ENCODE measurements around the gene POTEF. TPM values are rescaled to one million over a fixed set of nuclear protein-coding genes. Genes with fewer than 3 reads are reported as not detected.
"Not testable (repeated sequence)": the region's sequence is repeated elsewhere in the genome, so short reads cannot be mapped to it uniquely, and the experiment has no call there.

The POTEF gene
- 0.13 TPM for polyA plus RNA-seq (ENCODE audit: insufficient read length)
- long read RNA-seq, donor 1: 0 reads
- long read RNA-seq, donor 2: 0 reads
- long read RNA-seq, donor 3: 0 reads
- long read RNA-seq, donor 4: 0 reads
- long read RNA-seq, donor 5: 0 reads
- long read RNA-seq, donor 6: 0 reads
- long read RNA-seq, donor 7: 0 reads
- long read RNA-seq, donor 8: 0 reads

DNA sequence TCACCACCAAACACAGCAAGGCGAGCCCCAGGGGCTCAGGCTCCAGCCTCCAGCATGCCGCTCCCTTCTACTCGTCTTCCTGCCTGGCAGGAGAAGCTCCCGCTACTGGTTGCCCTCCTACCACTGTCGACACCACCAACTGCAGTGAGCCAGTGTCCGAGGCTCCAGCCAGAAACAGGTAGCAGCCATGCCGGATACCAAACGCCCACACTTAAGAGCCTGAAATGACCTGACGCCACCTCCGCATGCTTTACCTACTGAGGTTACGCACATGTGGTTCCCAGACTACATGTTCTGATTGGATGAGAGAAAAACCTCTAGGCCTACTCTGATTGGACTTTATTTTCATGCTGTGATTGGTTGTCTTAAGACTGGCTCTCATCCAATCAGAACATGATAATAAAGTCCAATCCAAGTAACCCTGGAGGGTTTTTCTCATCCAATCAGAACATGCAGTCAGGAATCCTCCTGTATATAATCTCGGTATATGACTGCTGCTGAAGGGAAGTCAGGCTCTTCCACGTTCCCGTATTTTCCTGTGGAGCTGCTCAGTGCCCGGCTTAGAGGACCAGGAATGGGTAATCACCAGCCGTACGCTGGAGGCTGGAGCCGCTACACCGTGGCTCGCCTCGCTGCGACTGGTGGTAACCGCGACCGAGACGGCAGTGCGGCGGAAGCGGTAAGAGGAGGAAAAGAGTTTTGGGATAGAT, at the start of gene POTEF:
Gene POTEF, minus strand, starts transcription at position 103 of the 710 bp plus-strand sequence. CDS start 8,707 bp downstream, outside the sequence.
- not testable (repeated sequence) for DNase-seq

DNA sequence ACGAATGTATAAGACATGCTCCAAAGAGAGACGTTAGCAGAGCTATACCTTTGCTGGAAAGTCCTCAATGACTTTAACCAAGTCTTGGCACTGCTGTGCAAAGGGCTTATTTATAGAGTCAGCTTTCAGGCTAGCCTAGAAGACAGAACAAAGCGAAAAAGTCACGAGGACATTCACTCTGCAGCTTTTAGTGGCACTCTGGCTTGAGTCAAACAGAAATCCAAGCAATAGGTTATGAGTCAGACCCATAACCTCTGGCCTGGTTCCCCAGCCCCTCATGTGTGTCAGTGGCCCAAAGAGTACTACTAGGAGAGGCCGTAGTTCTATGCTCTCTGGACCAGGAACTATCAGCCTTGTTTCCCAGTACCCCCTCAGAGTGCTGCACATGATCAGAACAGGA, 45.8 kb upstream of the POTEF start:
- not testable (repeated sequence) for DNase-seq

DNA sequence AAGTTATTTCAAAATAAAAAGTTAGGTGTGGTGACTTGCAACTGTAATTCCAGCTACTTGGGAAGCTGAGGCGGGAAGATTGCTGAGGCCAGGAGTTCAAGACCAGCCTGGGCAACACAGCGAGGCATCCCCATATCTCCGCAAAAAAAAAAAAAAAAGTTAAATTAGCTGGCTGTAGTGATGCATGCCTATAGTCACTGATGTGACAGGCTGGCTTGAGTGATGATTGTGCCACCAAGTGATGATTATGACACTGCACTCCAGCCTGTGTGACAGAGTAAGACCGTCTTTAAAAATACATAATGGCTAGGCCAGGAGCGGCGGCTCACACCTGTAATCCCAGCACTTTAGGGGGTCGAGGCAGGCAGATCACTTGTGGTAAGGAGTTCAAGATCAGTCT, 40.9 kb upstream of the POTEF start:
- no peak for DNase-seq

DNA sequence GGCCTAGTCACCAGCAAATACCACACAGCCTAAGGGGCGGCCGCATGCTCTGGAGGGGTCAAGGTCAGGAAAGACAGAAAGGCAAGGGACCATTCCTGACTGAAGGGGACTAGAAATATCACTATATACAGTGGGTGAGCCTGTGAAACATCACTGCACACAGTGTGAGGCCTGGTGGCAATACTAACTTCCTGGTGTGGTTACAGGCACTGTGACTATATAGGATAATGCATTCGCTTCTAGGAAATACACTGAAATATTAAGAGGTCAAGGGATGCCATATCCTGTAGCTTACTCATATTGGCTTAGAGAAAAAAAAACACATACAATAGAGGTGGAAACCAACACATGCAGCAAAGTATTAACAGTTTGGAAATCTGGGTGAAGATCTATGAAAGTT, 40.1 kb upstream of the POTEF start:
- not testable (repeated sequence) for DNase-seq

DNA sequence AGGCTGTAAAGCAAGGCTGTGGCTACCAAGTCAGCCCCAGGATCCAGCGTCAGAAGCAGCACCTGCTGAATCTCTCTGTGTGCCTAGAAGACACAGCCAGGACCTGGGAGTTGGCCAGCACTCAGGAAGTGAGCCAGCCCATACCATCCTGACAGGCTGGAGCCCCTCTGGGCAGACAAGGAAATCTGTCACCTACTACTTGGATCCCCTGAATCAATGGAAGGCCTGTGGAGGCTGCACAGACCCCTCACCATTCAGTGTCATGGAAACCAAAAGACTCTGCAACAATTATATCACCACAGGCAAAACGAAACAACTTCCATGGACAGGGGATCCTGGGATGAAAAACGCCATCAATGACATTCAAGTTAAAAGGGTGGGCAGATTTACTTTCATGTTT, 37.6 kb upstream of the POTEF start:
- DNase-seq: not testable (repeated sequence)

DNA sequence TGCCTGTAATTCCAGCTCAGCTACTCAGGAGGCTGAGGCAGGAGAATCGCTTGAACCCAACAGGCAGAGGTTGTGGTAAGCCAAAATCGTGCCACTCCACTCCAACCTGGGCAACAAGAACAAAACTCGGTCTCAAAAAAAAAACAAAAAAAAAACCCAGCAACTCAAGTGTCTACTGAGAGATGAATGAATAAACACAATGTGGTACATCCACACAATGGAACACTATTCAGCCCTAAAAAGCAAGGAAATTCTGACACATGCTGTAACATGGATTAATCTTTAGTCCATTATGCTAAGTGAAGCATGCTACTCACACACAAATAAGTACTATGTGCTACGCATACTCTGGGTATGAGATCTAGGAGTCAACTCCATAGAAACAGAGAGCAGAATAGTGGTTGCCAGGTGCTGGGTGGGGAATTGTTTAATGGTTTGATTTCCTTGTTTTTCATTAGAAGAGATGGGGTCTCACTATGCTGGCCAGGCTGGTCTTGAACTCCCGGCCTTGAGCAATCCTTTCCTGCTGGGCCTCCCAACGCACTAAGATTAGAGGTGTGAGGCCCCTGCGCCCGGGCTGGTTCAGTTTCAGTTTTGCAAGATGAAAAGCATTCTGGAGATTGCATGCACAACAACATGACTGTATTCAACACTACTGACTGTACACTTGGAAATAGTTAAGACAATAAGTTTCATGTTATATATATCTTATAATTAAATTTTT, 36.4 kb upstream of the POTEF start:
- DNase-seq: no peak

DNA sequence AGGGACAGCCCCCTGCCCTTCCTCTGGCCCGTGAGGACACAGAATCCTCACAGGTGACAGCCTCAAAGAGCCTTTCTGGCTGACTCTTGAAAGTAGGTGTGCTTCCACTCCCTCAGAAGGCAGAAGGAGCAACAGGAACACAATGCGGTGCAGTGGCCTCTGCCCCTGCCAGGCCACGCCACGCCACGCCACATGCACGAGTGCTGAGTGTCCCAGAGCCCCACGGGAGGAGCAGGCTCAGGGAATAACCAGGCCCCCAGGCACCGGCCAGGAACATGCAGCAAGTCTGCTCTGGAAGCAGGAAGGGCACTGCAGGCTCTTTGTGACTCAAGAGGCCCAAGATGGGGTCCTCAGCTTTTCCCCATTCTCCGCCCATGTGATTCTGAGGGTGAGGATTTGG, 33.9 kb upstream of the POTEF start:
- no peak for DNase-seq

DNA sequence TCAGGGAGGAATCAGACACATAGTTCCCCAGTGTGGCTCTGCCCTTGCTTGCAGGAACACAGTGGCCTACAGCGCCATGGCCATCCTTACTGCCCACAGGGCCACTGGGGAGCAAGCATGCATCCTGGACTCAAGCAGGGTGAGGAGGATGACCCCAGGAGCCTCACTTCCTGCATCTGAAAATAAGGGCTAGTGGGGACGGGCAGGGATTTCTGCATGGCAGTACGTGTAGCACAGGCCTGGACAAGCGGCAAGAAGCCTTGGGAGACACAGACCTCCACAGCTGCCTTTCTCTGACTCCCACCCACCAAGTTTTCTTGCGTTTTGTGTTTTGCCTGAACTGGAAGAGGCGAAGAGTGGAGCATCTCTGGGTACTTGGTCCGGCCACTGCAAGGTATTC, 33.5 kb upstream of the POTEF start:
- not testable (repeated sequence) for DNase-seq

DNA sequence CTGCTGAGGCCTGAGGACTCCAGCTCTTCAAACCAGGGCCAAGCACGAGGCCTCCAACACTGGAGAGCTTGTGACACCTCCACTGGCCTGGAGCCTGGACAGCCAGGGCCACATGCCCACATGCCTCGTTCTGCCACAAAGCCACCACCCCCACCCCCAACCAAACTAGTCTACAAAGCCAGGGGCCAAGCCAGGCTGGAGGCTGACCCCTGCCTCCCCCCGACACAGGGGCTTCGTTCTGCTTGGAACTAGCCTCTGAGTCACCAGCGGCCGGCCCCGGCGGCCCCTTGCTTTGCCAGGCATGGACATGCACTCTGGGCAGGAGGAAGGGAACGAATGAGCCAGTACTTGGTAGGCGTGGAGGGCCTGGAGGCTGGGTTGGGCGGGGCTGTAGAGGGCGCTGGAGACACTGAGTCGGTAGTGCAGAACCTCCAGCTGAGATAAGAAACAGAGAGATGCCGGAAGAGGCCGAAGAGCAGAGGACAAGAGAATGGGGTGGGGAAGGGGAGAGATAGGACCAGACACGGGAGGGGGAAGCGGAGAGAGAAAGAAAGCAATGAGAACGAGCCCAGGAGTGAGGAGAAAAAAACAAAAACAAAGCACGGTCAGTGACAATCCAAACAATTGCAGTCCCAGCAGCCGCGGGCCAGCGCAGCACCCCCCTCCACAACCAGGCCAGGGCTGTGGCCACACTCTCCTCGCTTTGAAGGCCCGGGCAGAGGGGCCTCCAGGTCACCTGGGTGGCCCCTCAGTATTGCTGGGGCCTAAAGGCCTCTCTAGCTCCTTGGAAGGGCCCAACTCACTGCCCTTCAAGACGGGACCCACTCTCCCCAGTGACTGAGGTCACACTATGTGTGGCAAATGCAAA, 32.0 kb upstream of the POTEF start:
- DNase-seq: not testable (repeated sequence)

DNA sequence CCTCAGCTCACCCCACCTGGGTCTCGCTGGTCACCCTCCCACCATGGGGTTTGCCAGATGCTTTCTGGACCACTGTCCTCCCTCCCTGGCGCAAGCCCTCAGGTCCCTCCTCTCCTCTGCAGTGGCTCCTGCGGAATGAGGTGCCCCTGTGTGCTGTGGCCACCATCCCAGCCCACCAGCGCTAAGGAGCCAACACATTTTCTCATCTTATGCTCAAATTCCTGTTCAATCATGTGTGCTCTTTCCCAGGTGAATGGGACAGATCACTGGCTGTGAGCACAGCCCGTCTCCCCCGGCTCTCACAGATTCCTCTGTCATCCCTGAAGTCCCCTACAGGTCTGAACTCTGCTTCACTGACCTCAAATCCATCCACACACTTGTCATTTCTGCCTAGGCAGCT, 31.1 kb upstream of the POTEF start:
- no peak for DNase-seq

DNA sequence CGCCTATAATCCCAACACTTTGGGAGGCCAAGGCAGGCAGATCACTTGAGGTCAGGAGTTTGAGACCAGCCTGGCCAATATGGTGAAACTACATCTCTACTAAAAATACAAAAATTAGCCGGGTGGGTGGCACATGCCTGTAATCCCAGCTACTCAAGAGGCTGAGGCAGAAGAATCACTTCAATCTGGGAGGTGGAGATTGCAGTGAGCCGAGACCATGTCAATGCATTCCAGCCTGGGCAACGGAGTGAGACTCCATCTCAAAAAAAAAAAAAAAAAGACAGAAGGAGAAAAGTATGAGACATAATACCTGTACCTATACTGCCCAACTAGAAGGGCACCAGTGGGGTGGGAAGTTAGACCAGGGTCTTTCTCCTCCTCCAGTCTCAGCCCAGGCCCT, 30.4 kb upstream of the POTEF start:
- DNase-seq: not testable (repeated sequence)

DNA sequence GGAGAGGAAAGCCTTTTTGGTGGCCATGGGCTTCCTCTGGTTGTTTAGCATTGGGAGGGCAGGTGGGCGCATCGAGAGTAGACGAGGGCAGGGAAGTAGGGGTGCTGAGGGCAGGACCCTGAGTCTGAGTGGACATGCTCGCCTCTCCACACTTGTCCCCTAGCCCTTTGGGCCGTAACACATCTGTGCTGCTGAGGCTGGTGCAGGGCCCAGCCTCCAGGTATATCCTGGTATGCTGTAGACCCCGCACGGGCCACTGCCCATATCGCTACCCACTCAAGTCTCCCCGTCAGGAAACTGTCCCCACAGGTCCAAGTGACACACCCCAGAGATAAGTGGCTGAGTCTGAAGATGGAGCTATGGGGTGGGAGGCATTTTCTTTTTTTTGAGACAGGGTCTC, 29.6 kb upstream of the POTEF start:
- no peak for DNase-seq

DNA sequence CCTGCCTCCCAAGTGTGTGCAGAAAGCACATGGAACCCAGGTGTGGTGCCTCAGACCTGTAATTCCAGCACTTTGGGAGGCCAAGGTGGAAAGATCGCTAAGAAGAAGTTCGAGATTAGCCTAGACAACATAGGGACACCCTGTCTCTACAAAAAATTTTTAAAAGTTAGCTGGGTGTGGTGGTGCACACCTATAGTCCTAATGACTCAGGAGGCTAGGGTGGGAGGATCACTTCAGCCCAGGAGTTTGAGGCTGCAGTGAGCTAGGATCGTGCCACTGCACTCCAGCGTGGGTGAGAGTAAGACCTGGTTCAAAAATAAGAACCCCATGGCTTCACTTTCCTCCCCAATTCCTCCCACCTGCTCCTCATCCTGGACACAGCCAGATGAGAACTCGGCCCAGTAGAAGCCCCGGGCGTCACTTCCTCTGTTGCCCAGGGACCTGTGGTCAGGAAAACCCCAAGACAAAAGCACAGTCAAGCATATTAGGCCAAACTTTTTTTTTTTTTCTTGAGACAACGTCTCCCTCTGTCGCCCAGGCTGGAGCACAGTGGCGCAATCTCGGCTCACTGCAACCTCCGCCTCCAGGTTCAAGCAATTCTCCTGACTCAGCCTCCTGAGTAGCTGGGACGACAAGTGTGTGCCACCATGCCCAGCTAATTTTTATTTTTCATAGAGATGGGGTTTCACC, 28.9 kb upstream of the POTEF start:
- DNase-seq: not testable (repeated sequence)

DNA sequence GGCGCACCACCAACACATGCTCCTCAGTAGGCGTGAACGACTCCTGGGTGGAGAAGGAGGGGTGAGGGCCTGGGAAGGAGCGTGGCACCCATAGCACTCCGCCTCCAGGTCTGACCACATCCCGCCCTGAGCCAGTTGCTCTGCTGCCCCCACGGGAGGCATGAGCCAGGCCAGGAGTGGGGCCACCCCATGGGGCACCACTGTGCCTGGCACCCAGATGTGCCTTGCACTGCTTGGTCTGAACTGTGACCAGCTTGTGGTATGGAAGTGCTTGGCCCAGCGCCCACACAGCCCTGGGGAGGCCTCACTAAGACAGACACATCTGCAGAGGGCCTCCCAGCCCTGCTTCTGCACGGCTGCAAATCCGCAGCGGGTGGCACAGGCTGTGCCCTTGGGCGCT, 28.3 kb upstream of the POTEF start:
- DNase-seq: not testable (repeated sequence)

DNA sequence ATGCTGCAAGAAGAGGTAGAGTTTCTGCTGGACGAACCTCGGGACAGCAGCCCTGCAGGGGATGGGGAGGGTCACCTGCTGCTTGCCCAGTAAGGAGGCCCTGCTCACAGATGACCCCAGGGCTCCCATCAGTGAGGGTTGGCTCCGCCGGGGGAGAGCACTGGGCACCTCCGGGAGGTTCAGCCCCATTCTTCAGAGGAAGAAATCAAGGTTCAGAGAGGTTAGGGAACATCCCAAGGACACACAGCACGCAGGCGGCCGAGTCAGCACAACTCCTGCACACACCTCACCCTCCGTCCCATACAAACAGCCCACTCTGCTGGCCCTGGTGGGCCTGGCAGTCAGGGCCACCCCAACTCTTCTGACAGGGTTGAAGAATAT, 27.6 kb upstream of the POTEF start:
- no peak for DNase-seq

DNA sequence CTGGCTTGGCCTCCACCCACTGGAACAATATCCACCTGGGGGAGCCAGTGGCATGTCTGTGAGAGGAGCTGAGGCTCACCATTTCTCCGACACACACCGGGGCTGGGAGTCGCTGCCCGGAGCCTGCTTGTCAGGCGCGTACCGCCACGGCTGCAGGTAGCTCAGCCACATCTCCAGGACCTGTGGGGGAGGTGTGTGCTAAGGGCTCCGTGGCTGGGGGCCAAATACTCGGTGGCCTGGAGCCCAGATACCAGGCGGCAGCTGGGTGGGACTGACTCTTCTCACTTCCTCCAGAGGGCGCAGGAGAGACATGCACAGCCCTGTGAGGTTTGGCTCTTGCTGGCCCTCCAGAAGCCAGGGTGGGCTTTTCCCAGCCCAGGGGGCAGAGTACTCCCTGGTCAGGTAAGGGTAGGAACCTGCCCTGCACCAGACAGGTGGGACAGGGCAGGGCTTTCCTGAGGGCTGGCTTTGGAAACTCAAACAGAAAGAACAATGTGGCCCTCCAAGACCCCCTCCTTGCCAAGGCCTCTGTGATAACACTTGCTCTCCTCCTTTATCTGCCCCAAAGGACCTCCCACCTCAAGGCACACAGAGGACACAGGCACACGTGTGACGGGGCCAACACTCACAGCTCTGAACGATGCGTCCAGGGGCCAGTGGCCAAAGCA, 27.1 kb upstream of the POTEF start:
- not testable (repeated sequence) for DNase-seq

DNA sequence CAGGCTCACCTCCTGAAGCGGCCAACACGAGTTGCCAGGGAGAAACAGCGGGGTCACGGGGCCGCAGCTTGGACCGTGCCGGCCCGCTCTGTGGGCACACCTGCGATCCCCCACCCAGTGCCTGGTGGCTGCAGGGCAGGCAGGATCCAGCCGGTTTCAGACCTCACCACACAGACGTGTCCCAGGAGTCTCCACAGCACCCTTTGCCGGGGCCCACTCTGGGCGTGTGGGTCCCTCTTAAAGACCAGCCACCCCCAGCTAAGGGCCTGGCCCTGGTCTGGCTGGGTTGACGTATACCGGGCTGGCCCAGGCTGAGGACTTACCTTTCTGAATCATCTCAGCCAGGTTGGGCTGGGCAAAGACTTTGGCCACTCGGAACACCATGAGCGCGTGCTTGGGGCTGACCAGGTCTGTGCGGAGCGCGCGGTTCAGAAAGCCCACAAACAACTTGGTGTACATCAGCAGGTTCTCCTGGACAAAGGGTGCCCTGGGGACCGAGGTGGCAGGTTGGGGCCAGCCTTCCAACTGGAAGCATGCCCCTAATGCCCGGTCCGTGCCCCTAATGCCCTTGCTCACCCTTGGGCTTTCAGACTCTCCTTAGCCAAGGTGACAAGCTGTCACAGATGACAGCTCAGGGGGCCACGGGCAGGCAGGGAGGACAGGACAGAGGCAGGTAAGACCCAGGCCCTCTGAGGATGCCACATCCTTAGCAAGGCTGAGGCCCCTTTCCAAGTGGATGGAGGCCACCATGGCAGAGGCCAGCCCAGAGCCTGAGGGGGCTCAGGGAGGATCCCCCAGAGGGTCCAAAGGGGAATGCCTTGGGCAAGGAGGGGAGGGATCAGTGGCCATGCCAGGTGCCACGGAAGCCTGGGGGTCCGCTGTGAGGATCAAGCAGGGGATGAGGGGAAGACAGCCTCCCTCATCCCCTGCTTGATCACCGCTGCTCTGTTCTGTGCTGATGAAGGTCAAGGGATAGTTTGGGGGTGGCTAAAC, 26.0 kb upstream of the POTEF start:
- DNase-seq: no peak

DNA sequence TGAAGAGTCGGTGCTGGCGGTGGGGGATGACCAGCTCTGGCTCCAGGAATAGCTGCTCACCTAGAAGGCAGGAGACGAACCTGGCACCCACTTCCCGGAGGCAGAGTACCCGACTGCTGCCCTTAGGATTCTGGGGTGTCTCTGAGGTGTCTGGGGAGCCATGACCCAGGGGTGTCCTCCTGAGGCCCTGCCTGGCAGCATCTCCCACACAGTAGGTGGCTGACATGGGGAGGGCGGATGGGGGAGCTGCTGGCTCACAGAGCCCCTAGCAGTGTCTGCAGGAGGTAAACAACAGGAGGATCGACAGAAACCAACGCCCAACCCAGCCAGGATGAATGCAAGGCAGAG, 25.4 kb upstream of the POTEF start:
- DNase-seq: not testable (repeated sequence)

DNA sequence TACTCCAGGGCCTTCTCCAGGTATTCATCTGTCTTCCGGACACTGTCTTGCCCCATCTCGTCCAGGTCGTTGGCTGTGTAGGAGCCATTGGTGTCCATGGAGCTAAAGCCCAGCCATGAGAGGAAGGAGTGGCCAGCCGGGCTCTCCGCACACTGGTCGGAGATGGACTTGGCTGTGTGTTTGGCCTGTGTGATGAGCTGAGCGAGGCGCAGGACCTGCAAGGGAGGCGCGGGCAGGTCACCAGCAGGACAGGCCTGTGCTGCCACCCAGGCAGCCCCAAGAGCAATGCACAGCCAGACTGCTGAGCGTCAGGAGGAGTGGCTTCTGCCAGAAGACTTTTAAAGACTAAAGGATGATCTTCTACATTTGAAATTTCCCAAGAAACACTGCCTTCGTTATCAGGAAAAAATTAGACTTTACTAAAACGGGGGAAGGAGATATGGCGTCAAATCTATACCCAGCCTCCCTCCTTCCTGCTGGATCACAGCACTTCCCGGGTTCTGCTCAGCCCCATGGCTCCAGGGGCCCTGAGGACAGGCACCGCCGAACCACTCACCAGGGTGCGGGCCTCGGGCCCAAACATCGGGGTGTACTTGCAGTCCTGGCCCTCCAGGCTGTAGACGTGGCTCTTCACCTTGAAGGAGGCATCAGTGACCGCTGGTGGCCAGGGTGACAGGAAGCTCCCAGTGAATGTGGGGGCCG, 24.9 kb upstream of the POTEF start:
- DNase-seq: not testable (repeated sequence)
